Measurements from ENCODE around the gene ATG7. TPM values are rescaled to one million over a fixed set of nuclear protein-coding genes. Genes with fewer than 3 reads are reported as not detected.

ATG7 gene
- total RNA-seq, 2 donors from 2014 or later: 33.9 to 38.4 TPM

- H3K27me3 ChIP-seq (ENCODE audit: control insufficient read depth, insufficient read depth, low read length, poor library complexity, severe bottlenecking): no peaks in the 10 kb centered on the region
- H3K4me3 Mint-ChIP-seq: no peak overlapping the region
- no peak for DNase-seq
- H3K27me3 Mint-ChIP-seq (ENCODE audit: insufficient read depth): no peaks in the 10 kb centered on the region
- H3K27ac ChIP-seq (ENCODE audit: low read depth, low read length): no peak overlapping the region
- no peaks in the 10 kb centered on the region for H3K4me1 ChIP-seq (ENCODE audit: control insufficient read depth, insufficient read depth, low read length)
- no peaks in the 10 kb centered on the region for H3K9me3 ChIP-seq (ENCODE audit: control insufficient read depth, low read length)
- H3K36me3 Mint-ChIP-seq (ENCODE audit: low read depth): peaks cover 39% of the 10 kb centered on the region
- no peak overlapping the region for H3K27ac Mint-ChIP-seq
- no peak overlapping the region for H3K4me3 ChIP-seq (ENCODE audit: low read length)
- WGBS, 2 experiments (ENCODE audit: insufficient coverage in 1 of 2, insufficient read length in 1 of 2): 92% methylated on average over 2 of the region's 2 CpGs; no CpG with 5 or more reads in 1 of the 2 experiments
- no peak for TF ChIP-seq CTCF (conservative IDR thresholded peaks at IDR 0.05)
- H3K4me1 Mint-ChIP-seq: no peaks in the 10 kb centered on the region
- no peaks in the 10 kb centered on the region for H3K9me3 Mint-ChIP-seq
- H3K36me3 ChIP-seq (ENCODE audit: control insufficient read depth, insufficient read depth, low read length): peaks cover 9% of the 10 kb centered on the region
- H3K9ac ChIP-seq (ENCODE audit: extremely low read depth, low read length, poor library complexity, severe bottlenecking): no peak overlapping the region
These were observed 50.7 kb downstream of the ATG7 start for GRCh38 chr3:11322931-11323330.

- peaks cover 34% of the 10 kb centered on the region for H3K36me3 Mint-ChIP-seq (ENCODE audit: low read depth)
- TF ChIP-seq CTCF (conservative IDR thresholded peaks at IDR 0.05): no peak
- Histone ChIP-seq H3K4me3 (ENCODE audit: low read length) (no peak overlapping the region), H3K27ac (ENCODE audit: low read depth, low read length) (no peak overlapping the region), H3K36me3 (ENCODE audit: control insufficient read depth, insufficient read depth, low read length) (peaks cover 9% of the 10 kb centered on the region), H3K27me3 (ENCODE audit: control insufficient read depth, insufficient read depth, low read length, poor library complexity, severe bottlenecking) (no peaks in the 10 kb centered on the region), H3K9ac (ENCODE audit: extremely low read depth, low read length, poor library complexity, severe bottlenecking) (no peak overlapping the region), H3K9me3 (ENCODE audit: control insufficient read depth, low read length) (no peaks in the 10 kb centered on the region), H3K4me1 (ENCODE audit: control insufficient read depth, insufficient read depth, low read length) (no peaks in the 10 kb centered on the region)
- no peak overlapping the region for H3K4me3 Mint-ChIP-seq
- no peaks in the 10 kb centered on the region for H3K9me3 Mint-ChIP-seq
- no peak for DNase-seq
- WGBS, 2 experiments (ENCODE audit: insufficient coverage in 1 of 2, insufficient read length in 1 of 2): 88% methylated on average over 3 of the region's 3 CpGs; no CpG with 5 or more reads in 1 of the 2 experiments
- no peaks in the 10 kb centered on the region for H3K27me3 Mint-ChIP-seq (ENCODE audit: insufficient read depth)
- no peak overlapping the region for H3K27ac Mint-ChIP-seq
- H3K4me1 Mint-ChIP-seq: no peaks in the 10 kb centered on the region
These were observed 51.6 kb downstream of the ATG7 start for GRCh38 chr3:11323813-11324212.

- H3K9me3 Mint-ChIP-seq: no peaks in the 10 kb centered on the region
- no peak overlapping the region for H3K4me3 Mint-ChIP-seq
- H3K27ac Mint-ChIP-seq: no peak overlapping the region
- Histone ChIP-seq H3K27me3 (ENCODE audit: control insufficient read depth, insufficient read depth, low read length, poor library complexity, severe bottlenecking) (no peaks in the 10 kb centered on the region), H3K36me3 (ENCODE audit: control insufficient read depth, insufficient read depth, low read length) (peaks cover 12% of the 10 kb centered on the region), H3K9me3 (ENCODE audit: control insufficient read depth, low read length) (no peaks in the 10 kb centered on the region), H3K4me1 (ENCODE audit: control insufficient read depth, insufficient read depth, low read length) (no peaks in the 10 kb centered on the region), H3K4me3 (ENCODE audit: low read length) (no peak overlapping the region), H3K27ac (ENCODE audit: low read depth, low read length) (no peak overlapping the region), H3K9ac (ENCODE audit: extremely low read depth, low read length, poor library complexity, severe bottlenecking) (no peak overlapping the region)
- H3K27me3 Mint-ChIP-seq (ENCODE audit: insufficient read depth): no peaks in the 10 kb centered on the region
- peaks cover 12% of the 10 kb centered on the region for H3K36me3 Mint-ChIP-seq (ENCODE audit: low read depth)
- TF ChIP-seq CTCF (conservative IDR thresholded peaks at IDR 0.05): no peak
- DNase-seq: no peak
- WGBS, 2 experiments (ENCODE audit: insufficient coverage in 1 of 2, insufficient read length in 1 of 2): 88 to 100% methylated on average over 1 to 3 of the region's 3 CpGs
- no peaks in the 10 kb centered on the region for H3K4me1 Mint-ChIP-seq
These were observed 55.4 kb downstream of the ATG7 start for GRCh38 chr3:11327619-11328018.
